ENCODE measurements around the gene TRIO.

Gene TRIO

DNA sequence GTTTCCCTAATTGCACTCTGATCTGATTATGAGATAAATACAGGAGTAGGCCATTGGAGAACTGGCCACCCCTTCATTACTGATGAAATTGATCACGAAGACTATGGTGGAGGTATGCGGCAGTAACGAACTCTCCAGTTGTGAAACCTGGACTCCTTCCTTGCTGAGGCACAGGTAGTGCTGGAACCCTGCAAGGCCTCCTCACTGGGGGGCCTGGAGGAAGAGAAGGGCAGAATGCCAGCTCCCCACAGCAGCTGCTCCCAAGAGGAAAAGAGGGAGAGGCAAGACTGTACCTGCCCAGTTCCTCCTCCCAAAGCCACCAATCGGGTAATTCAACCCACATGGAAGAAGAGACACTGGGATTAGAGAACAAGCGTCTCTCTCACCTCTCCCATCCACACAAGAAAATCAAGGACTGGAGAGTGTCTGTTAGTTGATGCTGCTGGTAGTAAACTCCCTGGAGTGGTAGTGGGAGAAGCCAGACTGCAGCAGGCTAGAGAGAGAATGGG, 19.1 kb upstream of the TRIO start:
- DNase-seq = no peak

DNA sequence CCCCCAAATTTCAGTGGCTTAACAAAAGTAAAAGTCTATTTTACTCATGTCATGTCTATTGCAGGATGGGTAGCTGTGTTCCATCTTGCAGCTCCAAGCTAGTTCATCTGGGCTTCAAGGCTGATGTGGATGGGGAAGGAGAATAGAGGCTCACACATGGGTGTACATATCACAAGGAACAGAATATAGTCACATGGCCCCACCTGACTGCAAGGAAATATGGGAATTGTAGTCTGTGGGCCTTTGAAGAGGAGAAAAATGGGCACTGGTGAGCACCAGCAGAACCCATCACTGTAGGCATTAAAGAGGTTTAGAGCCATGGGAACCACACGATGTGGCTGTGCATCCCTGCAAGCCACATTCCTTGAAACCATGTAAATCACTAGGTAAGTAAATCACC, 17.9 kb upstream of the TRIO start:
- no peak for DNase-seq

DNA sequence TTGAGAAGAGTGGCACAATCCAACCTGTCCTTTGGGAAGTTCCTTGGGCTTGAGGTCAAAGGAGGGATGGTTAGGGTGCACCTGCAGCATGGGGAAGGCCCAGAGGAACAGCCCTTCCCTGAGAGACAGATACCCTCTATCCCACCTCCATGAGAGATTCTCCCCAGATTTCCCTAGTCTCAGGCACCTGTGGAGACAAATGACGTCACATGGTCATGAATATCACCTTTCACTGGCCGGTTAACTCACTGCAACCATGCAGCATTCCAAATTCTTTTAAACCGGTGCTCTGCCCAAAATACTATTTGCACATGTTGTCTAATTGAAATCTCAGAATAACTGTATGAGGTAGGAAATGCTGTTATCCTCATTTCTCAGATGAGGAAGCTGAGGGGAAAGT, 15.6 kb upstream of the TRIO start:
- no peak for DNase-seq

DNA sequence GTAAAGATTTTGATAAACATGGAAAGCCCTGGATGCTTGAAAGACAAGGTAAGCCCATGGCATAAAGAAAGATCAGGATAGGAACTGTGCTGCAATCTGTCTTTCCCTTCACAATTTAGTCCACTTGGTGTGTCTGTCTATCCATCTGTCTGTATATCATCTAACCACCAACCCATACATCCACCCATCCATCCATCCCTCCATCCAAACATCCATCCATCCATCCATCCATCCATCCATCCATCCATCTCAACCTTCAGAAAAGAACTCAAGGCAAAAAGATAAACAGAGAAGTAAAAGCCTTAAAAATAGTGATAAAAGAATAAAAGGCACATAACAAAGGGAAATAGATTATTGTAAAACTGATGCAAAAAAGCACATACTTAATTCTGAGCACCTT, 15.1 kb upstream of the TRIO start:
- no peak for DNase-seq

DNA sequence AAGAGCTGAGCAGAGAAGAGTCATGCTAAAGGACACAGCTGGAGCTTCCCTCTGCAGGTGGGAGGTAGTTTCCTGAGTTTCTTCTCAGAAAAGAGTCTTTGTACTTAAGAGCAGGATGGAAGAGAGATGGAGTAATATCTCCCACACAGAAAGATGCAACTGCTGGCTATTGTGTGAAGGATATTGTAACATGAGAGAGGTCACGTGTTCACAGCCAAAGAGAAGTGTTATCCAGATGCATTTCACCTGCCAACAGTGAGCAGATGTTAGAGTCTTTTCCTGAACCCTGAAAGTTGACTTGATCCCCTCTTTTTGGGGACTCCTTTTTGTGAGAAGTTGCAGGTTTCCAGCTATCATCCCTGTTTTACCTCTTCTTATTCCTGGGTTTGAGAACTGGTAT, 14.0 kb upstream of the TRIO start:
- DNase-seq = no peak

DNA sequence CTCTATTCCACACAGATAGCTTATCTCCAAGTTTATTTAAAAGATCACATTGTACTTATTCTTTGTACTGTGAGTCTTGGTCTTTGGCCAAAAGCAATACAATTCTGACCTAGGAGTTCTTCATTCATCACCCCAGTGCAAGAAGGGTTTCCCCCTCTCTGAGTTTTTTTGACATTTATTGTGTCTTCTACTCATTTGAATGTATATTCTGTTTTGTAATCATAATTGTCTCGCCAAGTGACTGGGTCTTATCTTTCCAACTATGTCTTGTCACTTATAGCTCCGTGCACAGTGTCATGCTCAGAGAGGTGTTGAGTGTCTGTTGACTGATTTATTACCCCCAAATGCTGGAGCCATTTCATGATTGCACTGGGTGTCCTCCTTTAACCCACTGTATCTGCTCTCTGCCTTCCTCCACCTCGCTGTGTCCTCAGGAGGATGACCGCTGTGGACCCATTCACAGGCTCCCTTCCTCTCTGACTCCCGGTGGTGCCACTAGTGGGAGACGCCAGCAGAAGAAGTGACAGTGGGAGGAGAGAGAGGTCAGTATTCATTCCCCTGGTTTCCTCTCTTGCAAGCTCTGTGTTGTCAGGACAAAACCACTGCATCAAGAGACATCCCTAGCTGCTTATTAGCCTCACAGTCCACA, 11.2 kb upstream of the TRIO start:
- DNase-seq = no peak

DNA sequence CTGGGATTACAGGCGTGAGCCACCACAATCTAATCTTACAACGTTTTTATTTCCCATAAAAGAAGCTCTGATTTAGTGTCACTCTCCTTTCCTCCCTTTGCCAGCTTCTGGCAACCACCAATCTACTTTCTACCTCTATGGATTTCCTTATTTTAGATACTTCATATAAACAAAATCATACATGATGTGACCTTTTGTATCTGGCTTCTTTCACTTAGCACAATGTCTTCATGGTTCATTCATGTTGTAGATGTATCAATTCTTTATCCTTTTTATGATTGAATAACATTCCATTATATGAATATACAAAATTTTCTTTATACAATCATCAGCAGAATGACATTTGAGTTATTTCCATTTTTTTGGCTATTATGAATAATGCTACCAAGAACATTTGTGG, 9.7 kb upstream of the TRIO start:
- DNase-seq = no peak

DNA sequence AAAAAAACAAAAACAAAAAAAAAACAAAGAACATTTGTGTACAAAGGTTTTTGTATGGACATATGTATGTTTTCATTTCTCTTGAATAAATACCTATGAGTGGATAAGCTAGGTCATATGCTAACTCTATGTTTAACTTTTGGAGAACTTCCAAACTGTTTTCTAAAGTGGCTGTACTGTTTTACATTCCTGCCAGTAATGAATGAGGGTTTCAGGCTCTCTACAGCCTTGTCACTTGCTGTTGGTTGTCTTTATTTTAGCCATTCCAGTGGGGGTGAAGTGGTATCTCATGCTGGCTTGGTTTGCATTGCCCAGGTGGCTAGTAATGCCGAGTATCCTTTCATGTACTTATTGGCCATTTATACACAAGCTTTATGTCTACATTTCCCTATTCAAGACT, 9.1 kb upstream of the TRIO start:
- no peak for DNase-seq

DNA sequence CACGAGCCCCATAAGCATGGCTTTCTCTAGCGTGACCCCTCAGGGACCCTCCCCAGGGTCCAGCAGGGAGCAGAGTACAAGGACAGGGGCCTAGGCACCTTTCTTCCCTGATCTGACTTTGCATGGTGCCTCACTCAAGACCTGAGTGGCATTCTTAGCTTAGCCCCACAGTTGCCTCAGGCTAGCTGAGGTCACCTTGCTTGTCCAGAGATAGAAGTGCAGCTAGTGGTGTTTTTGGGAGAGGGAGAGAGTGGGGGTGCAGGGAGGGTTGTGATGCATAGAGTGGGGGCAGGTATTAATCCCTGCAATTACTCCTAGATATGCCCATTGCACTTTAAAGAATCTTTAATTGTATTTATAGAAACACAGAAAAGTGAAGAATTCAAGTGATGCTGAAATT, 8.4 kb upstream of the TRIO start:
- DNase-seq = no peak

DNA sequence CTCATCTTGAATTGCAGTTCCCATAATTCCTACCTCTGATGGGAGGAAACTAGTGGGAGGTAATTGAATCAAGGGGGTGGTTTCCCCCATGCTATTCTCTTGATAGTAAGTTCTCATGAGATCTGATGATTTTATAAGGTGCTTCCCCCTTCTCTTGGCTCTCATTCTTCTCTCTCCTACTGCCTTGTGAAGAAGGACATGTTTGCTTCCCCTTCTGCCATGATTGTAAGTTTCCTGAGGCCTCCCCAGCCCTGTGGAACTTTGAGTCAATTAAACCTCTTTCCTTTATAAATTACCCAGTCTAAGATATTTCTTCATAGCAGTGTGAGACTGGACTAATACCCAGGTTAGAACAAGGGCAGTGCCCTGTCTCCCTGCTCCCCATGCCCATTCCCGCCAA, 7.5 kb upstream of the TRIO start:
- DNase-seq = no peak

DNA sequence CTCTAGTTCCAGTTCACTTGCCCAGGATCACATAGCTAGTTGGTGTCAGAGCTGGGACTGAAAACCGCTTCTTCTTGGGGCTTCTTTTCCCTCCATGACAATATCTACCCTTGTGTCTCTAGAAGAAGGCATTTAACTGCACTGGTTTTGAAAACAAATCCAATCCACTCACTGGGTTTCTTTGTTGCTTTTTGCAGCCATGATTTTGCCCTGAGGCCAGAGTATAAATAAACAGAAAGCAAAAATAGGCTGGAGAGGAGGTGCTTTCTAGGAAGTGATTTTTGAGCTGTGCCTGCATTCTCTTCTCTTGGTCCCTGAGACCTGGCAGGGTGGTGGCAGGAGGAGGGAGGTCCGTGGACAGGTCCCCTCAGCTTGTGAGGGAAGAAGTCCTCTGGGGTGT, 6.9 kb upstream of the TRIO start:
- no peak for DNase-seq

DNA sequence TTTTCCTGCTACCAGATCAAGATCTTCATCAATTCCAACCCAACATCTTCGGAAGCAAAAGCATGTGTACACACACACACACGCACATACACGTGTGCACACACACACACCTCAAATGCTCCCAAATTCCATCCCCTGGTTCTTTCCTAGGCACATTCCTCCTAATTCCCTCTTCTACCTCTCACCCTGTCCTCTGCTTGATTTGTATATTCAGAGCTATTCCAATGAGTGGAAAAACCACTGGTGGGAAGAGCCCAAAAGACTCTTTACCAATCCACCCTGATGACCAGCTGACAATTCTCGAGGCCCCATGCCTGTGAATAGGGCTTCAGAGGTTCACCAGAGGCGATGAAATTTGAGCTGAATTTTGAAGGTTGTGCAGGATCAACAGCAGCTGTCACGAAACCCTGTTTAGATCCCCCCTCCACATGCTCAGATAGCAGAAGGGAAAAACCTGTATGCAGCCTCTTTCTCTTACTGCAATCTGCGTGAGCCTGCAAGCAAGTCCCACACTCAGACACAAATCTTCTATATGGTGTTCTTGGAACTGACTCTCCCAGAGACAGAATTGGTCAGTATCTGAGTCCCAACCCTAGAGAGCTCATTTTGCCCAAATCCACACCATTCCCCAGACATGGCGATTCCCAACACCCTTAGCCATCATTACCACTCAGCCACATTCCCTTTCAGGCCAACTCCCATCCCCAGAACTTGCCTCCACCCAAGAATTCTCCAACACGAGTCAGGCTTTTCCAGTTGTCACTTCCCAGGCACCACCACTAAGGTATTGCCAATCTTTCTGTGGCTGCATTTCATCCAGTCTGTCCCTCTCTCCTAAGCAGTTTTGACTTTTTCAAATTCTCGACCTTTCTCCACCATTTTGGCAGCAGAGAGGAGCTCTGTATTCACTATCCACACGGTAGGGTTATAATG, 4.3 kb upstream of the TRIO start:
- no peak for DNase-seq

DNA sequence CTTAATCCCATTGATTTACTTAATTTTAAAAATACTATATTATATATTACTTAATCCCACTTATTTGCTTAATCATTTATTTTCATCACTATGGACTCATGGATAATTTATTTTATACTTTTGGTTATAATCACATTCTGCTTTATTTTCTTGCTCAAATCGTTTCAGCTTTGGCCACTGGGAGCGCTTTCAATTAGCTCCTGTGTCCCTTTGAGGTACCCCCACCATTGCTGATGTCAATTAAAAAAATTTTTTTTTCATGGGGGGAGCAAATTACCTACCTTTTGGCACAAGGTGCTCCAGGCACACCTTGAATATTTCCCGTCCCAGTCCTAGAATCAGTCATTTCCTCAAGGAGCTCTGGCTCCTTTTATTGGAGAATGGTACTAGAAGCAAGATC, 1.4 kb upstream of the TRIO start:
- no peak for DNase-seq

DNA sequence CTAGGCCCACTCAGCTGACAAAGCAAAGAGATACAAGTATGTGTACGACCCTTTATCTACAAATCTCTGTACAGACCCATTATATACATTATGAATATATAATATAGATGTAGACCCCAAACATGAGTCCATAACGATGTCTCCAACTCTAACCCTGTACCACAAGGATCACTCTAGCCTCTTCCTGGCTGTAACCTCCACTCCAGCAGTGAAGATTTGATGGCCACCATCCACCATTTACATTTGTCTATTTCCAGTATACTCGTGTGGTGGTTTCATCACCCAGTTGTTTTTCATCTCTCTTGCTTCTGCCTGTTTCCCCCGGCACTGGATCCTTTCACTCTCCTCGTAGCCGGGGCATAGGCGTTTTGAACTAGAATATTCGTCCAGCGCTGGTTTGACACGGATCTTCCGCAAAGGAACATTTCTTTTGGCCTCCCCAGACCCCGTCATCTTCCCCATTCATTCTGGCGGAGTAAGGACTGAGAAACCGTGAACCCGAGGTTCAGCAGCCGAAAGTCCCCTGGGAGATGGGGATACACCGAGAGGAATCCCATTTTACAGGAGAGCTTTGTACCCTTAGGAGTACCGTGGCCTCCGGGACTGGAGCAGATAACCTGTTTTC, 828 bp upstream of the TRIO start:
- no peak for DNase-seq

DNA sequence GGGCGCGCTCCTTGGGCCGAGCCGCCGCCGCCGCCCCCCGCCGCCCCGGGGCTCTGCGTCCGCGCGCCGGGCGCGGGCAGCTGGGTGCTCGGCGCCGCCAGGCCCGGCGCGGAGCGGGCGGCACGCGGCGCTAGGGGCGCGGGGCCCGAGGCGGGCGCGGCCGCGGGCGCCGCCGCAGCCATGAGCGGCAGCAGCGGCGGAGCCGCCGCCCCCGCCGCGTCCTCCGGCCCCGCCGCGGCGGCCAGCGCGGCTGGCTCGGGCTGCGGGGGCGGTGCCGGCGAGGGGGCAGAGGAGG, 351 bp downstream of the TRIO start:
- no peak for DNase-seq

DNA sequence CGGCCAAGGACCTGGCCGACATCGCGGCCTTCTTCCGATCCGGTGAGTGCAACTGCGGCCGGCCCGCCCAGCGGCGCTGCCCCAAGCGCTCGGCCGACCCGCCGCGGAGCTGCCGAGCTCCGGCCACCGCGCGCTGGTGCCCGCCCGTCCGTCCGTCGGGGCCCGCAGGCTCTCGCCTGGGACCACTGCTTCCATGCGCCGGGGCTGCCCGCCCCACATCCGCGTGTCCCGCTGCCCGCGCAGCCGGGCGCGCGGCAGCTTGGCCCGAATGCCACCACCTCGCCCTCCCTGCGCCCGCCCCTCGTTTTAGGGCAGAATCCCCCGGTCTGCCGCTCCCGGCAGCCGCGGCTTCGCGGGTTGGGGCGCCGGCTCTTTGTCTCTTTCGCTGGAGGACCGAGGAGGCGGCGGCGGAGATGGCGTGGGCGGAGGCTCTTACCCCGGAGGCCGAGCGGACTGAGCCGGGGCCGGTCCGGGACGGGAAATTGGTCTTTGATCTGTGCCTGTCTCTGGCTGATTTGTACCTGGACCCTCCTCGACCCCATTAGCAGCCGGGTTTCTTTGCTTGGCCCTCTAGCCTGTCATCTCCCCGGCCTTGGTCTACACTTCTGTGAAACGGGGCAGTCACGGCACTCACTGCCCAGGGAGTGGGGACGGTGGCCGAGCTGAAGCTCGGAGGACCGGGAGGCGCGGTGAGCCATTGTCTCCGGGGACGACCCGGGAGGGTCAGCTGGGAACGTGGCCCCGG, 871 bp downstream of the TRIO start:
- peak; percentile 8 for DNase-seq

DNA sequence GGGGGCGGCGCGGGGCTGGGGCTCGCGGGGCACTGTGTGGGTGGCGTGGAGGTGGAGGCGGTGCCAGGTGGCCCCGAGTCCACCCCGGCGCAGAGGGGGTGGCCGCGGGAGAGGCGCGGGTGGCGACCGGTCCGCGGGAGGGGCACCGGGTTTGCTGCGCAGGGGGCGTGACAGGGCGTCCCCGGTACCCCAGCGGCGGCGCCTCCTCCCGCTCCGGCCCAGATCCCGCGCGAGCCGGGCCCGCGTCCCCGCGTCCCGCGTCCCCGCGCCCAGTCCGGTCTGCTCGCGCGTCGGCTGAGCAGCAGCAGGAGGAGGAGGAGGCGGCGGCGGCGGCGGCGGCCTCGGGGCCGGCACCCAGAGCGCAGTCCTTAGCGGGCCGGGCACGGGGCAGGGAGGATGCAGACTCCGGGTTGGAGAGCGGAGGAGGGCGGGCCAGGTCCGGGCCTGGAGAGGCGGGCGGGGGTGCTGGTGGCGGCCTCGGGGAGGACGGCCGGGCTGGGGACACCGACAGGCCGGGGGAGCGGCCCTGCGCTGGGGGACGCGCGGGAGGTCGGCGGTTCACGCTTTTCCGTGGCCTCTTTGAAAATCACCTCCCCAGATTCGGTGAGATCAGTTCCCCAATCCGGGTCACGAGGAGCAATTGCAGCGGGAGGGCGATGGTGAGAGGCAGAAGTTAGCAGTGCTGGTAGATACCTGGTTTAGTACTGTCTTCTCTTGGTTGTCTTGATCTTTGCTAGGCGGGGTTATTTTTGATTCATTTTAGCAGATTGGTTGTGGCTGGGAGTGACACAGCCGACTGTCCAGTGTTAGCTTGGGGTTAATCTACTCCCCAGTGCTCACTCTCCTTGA, 1.7 kb downstream of the TRIO start:
- DNase-seq = peak; percentile 47

DNA sequence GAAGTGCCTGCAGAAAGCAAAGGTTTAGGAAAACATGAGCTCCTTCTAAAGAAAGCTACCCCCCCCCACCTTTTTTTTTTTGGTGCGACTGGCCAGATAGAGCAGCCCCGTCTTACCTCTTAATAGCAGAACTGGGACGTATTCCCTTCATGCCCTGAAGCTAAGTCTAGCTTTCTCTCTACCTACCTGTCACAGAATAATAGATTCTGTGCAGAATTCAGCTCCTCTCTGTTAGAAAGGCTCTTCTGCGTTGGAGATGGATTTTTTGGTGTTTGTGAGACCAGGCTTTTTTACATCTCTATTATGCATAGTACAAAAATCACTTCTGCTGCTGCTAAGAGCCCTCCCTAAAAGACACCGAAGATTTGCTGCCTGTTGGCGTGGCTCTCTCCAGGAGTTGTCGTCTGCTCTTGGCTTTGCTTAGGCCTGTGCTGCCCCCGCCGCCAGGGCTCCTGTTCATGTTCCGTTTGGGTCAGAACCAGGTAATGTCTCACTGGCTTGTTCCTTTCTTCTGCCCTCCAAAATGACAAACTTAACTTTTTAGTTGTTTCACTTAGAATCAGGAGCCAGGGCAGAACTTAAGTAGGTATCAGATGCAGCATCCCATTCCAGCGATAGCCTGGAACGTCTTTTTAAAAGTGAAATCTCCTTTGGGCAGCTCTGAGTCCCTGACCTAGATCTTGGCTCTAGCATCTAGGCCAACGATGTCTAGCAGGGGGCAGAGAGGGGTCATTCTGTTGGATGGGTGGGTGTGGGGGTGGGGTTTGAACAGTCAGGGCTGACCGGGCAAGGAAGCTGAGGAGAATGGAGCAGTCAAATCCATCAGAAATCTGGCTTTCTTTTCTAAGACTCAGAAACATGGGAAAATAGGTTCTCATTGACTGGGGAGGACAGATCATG, 2.5 kb downstream of the TRIO start:
- no peak for DNase-seq

DNA sequence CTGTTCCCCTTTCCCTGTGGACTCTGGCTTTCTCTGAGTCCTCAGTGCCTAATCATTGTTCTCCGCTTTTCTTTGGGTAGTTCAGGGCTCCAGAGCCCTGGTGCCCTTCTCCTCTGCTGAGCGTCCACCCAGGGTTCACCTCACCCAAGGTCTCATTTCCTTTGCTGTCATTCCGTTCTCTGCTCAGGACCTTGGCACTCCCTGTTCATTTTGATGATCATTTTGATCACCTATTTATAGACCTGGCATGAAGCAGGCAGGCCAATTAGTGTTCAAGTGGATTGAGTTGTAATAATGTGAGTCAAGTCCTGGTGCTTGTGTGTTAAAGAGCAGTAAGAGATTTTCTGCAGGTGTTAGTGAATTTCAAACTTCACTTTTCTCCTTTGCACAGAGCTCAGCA, 3.6 kb downstream of the TRIO start:
- DNase-seq = no peak

DNA sequence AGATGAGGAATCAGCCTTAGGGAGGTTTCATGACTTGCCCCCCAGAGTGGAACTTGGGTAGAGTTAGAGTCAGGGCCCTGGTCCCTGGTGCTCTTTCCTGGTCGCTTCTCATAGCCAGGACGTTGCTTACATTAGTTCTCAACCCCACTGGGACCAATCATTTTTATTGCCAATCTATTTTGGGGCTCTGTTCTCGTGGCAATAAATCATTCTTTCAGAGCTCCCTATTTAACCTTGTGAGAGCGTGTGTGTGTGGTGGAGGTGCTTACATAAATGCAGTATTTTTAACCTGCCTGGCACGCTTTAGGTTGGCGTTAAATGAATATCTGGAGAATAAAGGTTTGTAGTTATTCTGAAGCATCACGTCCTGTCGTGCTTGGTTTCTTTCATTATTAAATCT, 4.1 kb downstream of the TRIO start:
- DNase-seq = no peak

DNA sequence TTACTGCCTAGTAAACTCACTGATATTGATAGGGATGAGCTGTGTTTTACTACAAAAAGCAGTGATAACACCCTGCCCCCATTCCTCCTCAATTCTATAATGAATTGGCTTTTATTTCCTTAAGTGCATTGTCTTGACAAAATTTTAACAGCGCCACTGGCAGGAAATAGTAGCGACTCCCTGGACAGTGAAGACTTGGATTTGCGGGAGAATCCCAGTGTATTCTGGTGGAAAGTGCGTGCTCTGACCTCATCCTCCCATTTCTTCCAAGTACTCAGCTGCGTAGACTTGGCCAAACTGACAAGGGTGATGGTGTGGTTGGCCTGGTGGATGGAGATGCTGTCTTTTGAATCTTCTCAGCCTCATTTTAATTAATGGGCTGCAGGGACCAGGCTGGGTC, 5.3 kb downstream of the TRIO start:
- DNase-seq = no peak
